ENCODE data around the gene SDK2.
"Not testable (repeated sequence)": the region's sequence is repeated elsewhere in the genome, so short reads cannot be mapped to it uniquely, and the experiment has no call there.

The SDK2 gene

GRCh38 chr17:73336408-73337329 is 307.6 kb downstream of the SDK2 start:
- no peak for DNase-seq

DNA sequence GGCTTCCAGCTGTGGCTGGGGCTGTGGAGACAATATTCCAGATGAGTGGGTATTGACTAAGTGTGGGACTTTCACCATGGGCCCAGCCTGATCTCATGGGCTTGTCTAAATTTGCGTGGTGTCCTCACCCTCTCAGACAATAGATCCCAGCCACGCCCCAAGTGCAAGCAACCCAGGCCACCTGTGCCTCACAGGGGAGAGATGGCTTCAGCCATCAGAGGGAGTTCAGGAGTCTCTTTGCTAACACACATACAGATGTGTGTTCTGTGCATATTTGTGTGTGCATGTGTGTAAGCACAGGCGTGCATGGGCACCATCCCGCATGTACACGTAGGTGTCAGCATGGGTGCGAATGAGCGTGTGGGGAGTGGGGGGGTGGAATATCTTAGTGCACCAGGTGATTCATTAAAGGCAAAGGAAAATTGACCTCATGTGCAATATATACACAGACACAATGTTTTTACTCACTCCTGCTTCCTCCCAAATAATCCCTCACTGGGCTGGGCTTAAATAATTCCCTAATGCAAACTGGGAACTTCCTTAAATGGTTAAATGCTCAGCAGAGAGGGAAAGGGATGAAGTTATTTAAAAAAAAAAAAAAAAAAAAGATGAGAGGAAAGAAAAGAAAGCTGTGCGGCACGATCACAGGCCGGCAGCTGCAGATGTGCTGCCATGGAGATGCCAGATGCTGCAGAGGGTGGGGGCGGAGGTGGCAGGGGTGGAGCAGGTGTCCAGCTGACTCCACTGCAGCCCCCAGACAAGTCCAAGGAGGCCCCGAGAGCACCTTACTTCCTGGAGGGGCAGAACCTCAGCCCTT is 308.4 kb downstream of the SDK2 start:
- DNase-seq: no peak

DNA sequence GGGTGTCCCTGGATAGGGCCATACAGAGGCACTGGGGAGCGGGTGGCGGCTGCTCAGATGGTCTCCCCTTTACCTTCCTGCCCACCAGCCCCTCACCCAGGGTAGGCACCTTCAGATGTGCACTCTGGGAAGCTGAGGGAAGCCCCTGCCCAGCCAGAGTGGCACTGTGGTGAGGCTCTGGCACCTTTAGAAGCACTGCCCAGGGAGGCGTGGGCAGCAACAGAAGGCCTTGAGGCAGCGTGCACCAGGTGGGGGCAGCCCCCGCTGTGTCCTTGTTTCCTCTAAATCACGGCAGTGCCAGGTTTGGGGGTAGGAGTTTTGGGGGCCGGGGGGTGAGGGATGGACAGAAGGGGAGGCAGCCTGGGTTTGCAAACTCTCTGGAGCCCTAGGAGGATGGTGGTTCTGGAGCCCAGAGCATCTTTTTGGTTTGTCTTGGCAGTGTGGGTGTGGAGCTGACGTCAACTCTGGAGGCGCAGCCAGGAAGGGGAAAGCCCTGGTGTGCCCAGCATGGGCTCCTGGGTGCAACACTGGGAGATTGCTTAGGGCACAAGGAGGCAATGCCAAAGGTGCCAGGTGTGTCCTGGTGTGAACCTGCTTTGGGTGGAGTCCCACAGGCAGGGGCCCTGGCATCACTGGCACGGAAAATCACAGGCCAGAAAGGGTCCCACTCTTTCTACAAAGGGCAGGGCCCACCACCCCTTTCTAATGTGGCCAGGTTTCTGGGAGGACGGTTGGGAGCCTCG is 309.3 kb downstream of the SDK2 start:
- no peak for DNase-seq

DNA sequence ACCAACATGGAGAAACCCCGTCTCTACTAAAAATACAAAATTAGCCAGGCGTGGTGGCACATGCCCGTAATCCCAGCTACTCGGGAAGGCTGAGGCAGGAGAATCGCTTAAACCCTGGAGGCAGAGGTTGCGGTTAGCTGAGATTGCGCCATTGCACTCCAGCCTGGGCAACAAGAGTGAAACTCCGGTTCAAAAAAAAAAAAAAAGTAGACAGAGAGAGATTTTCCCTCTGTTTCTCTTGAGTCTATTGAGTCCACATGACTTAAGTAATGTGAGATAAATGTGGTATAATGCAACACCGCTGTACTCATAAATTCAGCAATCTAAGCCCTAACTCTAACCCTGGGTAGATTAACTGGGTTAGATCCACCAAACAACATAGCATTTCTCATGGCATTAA is 310.8 kb downstream of the SDK2 start:
- DNase-seq: not testable (repeated sequence)

DNA sequence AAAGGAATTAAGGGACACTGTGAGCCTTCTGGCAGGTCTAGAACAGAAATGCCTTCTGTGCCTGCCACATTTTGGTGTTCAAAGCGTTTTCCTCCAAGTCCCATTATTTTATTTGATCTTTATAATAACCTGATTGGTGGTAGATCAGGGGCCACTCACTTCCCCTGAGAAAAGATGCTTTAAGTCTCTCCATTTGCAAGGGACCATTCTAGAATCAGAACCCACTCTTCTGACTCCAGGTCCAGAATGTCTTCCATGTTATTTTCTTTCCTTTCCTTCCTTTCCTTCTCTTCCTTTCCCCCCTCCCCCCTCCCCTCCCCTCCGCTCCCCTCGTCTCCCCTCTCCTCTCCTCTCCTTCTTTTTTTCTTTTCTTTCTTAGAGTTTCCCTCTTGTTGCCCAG is 313.2 kb downstream of the SDK2 start:
- DNase-seq: no peak

GRCh38 chr17:73327676-73328075 is 316.6 kb downstream of the SDK2 start:
- no peak for DNase-seq

DNA sequence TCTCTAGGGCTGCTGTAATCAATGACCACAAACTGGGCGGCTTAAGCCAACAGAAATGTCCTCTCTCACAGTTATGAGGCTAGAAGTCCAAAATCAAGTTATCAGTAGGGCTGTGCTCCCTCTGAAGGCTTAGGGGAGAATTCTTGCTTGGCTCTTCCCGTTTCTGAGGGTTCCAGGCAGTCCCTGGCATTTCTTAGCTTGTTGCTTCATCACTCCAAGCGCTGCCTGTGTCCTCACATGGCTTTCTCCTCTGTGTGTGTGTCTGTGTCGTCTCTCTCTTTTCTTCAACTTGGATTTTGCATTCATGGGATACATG is 318.8 kb downstream of the SDK2 start:
- DNase-seq: peak; percentile 9

DNA sequence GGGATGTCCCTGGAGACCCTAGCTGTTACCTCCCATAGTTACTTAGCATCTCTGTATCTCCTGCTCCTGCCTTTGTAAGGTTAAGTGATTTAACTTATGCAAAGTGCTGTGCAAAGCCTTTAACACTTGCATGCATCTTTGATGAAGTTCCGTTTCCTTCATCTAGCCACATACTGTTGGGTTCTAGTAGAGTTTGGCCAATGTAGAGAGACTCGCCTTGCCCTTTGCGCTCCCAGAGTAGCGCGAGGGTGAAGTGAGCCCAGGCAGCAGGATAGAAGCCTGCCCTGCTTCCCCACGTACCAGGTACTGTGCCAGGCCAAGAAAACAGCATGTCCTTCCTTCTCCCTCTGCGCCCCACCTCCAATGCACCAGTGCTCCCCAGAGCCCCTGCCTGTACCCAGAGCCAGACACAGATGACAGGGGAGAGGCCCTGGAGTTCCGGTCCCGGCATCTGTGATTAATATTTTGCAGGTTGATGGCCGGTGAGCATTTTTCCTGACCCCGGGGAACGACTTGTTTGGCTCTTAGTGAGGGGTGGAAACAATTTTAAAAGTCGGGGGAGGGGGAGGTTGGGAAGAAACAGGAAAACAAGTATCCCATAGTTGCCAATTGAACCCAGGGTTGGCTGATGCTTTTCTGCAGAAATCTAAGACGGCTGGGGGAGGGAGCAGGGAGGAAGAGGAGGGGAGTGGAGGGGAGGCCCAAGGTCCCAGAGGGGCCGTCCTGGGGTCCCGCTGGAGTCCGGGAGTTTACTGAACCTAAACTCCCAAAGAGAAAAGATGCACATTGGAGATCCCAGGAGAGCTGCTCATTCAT is 319.3 kb downstream of the SDK2 start:
- DNase-seq: no peak

DNA sequence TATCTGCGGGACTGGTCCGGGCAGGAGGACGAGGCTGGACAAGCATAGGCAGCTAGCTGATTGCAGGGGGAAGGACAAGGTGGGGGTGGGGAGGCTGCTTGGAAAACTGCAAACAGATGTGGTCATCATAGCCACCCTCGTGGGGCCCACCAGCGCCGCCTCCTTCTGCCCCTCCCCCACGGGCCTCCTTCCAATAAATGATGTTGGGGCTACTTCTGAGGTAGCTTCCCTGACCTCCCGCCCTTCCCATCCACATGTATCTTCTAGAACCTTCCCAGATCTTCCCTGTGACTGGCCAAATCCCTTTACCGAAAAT is 320.1 kb downstream of the SDK2 start:
- DNase-seq: no peak

GRCh38 chr17:73323409-73324159 is 320.7 kb downstream of the SDK2 start:
- no peak for DNase-seq

- DNase-seq: no peak
These were observed 323.5 kb downstream of the SDK2 start for GRCh38 chr17:73320601-73321264.

DNA sequence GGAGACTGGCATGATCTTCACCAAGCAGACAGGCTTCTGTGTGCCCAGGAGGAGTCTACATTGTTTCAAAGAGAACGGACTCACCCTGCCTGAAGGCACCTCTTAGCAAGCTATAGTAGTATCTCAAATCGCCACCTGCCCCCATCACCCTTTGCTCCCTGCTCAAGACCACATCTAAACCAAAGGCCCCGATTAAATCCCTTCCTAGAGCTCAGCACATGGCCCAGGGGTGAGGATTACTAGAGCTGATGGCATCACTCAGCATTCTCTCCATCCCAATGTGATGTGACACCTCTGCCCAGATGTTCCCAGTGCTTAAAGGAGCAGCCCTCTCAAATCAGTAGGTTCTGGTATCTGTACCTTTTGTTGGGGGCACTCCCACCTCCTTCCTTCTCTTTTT is 324.5 kb downstream of the SDK2 start:
- DNase-seq: no peak

- no peak for DNase-seq
These were observed 325.4 kb downstream of the SDK2 start for GRCh38 chr17:73318836-73319235.

- DNase-seq: no peak
These were observed 325.8 kb downstream of the SDK2 start for GRCh38 chr17:73318427-73318813.

DNA sequence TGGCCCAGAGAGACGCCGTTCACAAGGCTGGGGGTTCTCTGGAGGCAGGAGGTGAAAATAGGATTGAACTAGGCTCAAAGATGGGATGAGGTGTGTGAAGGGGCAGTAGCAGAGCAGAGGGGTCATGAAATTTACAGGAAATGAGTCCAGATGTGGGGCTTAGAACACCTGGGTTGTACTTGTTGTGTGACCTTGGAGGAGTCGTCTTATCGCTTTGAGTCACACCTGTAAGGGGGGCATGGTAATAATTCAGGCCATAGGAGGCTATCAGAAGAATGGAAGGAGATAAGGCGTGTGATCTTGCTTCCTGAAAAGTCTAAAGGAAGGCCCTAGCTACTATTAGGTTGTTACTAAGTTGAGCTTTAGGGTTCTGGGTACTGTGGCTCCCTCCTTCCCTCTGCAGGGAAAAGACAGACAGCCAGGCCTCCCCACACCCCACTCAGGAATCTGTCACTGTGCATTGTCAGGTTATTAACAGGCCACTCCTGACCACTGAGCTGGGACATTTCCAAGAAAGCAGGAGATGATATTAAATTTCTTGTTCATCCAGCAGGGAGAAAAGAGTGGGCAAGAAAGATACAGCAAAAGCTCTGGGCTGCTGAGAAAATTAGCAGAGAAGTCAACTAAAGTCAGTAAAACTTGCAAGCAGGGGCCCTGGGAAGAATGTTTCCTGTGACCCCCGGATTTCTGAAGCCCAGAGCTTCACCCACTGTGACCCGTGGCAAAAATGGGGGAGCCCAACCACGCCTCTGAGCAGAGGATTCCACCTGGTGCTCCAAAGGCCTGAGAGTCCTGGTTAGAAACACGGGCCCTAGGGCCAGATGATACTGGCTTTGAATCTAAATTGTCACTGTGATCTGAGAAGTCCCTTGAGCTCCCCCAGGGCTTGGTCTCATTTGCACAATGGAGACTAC is 326.5 kb downstream of the SDK2 start:
- no peak for DNase-seq

- DNase-seq: no peak
These were observed 327.2 kb downstream of the SDK2 start for GRCh38 chr17:73316919-73317505.

DNA sequence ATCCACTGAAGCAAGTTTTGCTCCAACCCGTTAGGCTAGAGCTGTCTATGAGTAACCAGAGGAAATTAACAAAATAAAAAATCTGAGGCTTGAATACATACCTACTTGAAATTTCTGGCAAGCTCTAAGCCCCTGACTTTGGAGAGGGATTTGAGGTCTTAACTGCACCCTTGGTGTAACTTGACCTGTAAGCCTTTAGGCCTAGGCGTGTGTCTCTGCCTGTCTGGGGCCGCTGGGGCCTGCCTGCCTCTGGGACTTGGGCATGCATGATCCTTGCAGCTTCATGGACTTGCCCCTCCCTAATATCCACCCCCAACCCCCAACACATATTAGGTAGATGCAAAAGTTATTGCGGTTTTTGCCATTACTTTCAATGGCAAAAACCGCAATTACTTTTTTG is 328.8 kb downstream of the SDK2 start:
- DNase-seq: no peak

- DNase-seq: no peak
These were observed 330.6 kb downstream of the SDK2 start for GRCh38 chr17:73313526-73314127.

- DNase-seq: not testable (repeated sequence)
These were observed 331.4 kb downstream of the SDK2 start for GRCh38 chr17:73312887-73313286.

All from midbrain (tissue), 1 donor.